NCI-H774 (cell line): ENCODE results near the gene GYS1.
"Not testable (repeated sequence)": the region's sequence is repeated elsewhere in the genome, so short reads cannot be mapped to it uniquely, and the experiment has no call there.

Source experiments
- DNase-seq: peaks from one replicate; lab custom pipeline; 2025; lab: John Stamatoyannopoulos, UW

Gene GYS1

DNA sequence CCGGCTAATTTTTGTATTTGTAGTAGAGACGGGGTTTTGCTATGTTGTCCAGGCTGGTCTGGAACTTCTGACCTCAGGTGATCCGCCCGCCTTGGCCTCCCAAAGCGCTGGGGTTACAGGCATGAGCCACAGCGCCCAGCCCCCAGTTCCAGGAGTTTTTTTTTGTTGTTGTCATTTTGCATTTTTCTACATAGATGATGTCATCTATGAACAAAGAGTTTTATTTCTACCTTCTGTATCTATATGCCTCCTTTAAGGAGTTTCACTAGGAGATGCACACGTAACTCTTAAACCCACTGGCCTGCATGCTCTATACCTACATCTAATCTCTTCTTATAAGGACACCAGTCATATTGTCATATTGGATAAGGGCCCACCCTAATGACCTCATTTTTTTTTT lies 54.9 kb downstream of the GYS1 start:
- no peak for DNase-seq

DNA sequence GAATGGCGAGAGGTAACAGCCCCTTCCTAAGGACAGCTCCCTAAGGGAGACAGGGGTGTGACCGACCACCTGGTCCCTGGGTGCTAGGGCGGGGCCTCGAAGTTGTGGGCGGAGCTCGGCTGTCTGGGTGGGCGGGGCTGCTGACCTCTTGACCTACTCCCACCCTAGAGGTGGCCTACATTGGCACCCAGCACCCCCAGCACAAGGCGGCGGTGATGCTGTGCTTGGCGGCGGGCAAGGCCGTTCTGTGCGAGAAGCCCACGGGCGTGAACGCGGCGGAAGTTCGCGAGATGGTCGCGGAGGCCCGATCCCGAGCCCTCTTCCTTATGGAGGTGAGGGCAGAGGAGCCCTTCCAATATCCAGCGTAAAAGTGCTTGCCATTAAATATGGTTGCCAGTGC lies 57.2 kb downstream of the GYS1 start:
- no peak for DNase-seq

DNA sequence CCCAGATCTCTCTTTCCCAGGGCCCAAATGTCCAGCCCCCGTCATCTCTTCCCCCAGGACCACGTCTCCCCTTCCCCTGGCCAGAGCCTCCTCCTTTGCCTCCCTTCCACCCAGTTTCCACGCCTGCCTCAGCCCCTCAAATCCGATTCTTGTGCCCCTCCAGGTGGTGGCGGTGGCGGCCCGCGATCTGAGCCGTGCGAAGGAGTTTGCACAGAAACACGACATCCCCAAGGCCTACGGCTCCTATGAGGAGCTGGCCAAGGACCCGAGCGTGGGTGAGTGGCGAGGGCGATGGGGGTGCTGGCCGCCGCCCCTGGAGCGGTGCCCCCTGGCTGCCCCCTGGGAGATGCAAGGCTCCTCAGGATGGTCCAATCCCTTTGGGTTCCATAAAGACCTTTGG lies 58.3 kb downstream of the GYS1 start:
- DNase-seq, result no peak

DNA sequence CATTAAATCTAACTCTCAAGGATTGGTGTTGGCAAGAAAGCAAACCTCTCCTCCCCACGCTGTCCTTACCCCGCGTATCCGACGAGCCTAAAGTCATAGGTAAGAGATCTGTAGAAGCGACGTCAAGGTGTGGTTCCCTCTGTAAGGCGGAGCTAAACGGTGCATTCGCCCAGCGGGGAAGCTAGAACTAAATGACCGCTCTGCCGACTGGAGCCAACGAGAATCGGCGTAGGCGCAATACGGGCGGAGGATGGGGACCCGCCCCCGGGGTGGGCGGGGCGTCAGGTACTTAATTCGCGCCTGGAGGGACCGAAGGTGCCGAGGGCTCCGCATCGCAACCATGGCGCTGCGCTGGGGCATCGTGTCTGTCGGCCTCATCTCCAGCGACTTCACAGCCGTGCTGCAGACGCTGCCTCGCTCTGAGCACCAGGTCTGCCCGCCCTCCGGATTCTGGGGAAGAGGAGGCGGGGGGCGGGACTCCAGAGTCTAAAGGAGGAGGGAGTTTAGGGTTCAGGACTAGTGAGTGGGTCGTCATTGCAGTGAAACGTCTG lies 59.7 kb downstream of the GYS1 start, which contains the start of gene DHDH:
Gene DHDH, plus strand, starts transcription at position 318 of the 551 bp plus-strand sequence. Its CDS starts 23 bp downstream, at position 341.
- DNase-seq, result peak; percentile 90

DNA sequence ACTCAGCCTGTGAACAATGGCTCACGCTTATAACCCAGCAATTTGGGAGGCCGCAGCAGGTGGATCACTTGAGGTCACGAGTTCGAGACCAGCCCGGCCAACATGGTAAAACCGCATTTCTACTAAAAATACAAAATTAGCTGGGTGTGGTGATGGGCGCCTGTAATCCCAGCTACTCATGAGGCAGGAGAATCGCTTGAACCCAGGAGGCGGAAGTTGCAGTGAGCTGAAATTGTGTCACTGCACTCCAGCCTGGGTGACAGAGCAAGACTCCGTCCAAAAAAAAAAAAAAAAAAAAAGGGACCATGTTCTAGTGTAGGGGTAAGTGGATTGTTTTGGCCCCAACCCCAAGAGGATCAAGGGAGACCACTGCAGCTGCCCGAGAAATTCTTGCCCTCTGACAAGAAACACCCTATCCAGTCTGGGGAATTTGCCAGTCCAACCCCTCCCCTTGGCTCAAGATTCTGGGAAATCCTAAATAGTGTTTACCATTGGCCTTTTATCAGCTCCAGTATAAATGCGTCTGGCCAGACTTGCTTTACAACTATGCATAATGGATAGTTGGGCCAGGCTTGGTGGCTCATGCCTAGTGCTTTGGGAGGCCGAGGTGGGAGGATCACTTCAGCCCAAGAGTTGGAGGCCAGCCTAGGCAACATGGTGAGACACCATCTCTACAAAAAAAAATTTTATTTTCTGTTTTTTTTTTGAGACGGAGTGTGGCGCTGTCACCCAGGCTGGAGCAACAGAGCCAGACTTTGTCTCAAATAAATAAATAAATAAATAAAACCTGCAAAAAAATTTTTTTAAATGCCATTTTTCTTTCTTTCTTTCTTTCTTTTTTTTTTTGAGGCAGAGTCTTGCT lies 64.7 kb downstream of the GYS1 start:
- no peak for DNase-seq

DNA sequence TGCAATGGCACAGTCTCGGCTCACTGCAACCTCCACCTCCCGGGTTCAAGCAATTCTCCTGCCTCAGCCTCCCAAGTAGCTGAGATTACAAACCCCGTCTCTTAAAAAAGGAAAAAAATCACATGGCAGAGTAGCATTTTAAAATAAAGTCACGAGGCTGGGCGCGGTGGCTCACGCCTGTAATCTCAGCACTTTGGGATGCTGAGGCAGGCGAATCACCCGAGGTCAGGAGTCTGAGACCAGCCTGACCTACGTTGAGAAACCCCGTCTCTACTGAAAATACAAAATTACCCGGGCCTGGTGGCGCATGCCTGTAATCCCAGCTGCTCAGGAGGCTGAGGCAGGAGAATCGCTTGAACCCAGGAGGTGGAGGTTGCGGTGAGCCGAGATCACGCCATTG lies 65.4 kb downstream of the GYS1 start:
- DNase-seq, result not testable (repeated sequence)

DNA sequence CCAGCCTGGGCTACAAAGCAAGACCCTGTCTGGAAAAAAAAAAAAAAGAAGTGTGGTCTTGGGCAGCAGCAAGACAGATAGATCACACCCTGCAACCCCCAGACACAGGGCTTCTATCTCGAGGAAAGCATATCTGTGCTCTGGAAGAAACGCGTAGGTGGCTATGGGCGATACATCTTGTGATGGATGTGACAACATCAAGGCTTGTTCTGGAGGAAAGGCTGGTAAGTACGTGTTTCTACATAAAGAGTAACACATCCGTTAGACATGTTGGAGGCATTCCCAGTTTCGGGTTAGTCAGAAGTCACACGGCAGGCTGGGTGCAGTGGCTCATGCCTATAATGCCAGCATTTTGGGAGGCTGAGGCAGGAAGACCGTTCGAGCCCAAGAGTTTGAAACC lies 66.2 kb downstream of the GYS1 start:
- no peak for DNase-seq

DNA sequence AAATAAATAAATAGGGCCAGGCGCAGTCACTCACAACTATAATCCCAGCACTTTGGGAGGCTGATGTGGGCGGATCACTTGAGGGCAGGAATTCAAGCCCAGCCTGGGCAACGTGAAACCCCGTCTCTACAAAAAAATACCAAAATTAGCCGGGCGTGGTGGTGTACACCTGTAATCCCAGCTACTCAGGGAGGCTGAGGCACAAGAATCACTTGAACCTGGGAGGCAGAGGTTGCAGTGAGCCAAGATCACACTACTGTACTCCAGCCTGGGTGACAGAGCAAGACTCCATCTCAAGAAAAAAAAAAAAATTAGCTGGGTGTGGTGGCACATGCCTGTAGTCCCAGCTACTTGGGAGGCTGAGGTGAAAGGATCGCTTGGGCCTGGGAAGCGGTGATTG lies 67.2 kb downstream of the GYS1 start:
- DNase-seq, result not testable (repeated sequence)

DNA sequence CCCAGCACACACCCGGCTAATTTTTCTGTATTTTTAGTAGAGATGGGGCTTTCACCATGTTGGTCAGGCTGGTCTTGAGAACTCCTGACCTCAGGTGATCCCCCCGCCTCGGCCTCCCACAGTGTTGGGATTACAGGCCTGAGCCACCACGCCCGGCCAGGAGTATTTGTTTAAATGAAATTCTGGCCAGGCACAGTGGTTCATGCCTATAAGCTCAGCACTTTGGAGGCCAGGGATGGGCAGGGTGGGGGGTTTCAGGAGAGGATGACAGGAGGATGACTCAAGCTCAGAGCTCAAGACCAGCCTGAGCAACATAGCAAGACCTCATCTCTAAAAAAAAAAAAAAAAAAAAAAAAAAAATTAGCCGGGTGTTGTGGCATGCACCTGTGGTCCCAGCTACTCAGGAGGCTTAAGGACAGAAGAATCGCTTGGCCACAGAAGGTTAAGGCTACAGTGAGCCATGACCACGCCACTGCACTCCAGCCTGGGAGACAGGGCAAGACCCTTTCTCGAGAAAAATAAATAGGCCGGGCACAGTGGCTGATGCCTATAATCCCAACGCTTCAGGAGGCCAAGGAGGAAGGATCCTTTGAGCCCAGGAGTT lies 67.8 kb downstream of the GYS1 start:
- DNase-seq, result no peak

DNA sequence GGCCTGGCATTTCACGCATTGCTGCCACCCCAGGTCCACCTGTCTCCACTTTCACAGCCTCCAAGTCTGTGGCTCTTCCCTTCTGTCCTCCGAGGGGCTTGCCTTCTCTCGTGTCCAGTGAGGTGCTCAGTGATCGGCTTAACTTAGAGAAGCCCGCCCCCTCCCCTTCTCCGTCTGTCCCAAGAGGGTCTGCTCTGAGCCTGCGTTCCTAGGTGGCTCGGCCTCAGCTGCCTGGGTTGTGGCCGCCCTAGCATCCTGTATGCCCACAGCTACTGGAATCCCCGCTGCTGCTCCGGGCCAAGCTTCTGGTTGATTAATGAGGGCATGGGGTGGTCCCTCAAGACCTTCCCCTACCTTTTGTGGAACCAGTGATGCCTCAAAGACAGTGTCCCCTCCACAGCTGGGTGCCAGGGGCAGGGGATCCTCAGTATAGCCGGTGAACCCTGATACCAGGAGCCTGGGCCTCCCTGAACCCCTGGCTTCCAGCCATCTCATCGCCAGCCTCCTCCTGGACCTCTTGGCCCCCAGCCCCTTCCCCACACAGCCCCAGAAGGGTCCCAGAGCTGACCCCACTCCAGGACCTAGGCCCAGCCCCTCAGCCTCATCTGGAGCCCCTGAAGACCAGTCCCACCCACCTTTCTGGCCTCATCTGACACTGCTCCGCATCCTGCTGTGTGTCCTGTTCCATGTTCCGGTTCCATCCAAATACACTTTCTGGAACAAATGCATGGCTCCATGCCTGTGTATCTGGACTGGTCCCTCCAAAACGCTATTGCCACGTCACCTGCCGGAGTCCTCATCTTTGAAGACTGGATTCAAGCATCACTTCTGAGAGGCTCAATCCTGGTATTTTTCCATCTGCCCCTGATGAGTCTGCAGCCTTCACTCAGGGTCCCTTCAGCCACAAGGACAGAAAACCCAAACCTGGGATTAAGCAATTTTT lies 70.3 kb downstream of the GYS1 start:
- DNase-seq, result no peak

DNA sequence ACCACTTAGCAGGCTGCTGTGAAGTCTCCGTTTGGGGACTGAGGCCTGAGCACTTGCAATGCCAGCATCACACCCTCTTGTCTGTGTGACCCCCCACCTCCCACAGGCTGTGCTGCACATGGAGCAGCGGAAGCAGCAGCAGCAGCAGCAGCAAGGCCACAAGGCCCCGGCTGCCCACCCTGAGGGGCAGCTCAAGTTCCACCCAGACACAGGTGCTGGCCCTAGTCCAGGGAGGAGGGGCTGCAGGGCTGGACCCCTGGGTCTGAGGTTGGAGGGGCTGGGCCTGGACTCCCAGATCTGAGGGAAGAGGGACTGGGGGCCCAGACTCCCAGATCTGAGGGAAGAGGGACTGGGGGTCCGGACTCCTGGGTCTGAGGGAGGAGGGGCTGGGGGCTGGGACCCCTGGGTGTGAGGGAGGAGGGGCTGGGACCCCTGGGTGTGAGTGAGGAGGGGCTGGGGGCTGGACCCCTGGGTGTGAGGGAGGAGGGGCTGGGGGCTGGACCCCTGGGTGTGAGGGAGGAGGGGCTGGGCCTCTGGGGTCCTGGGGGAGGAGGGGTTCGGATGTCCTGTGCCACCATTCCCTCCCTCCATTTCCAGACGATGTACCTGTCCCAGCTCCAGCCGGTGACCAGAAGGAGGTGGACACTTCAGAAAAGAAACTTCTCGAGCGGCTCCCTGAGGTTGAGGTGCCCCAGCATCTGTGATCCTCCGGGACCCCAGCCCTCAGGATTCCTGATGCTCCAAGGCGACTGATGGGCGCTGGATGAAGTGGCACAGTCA lies 71.2 kb downstream of the GYS1 start:
- DNase-seq, result no peak

DNA sequence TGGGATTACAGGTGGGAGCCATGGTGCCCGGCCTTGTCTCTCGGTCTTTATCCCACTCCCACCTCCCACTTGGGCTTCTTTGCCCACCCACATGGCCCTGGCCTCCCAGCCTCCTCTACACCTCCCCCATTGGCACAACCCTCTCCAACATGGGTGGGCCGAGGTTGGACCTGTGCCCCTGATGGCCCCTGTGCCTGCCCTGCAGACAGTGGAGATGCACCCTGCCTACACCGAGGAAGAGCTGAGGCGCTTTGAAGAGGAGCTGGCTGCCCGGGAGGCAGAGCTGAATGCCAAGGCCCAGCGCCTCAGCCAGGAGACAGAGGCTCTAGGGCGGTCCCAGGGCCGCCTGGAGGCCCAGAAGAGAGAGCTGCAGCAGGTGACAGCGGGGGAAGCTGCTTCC lies 72.2 kb downstream of the GYS1 start:
- no peak for DNase-seq

DNA sequence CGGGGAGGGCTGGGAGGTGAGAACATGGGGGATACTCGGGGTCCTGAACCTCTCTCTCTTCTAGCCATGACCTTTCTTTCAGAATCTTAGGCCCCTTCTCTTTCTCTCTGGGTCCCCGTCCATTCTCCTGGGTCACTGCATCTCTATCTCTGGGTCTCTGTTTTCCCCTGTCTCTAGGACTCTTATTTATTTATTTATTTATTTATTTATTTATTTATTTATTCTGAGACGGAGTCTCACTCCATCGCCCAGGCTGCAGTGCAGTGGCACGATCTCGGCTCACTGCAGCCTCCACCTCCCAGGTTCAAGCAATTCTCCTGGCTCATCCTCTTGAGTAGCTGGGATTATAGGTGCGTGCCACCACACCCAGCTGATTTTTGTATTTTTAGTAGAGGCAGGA lies 73.8 kb downstream of the GYS1 start:
- DNase-seq, result not testable (repeated sequence)

DNA sequence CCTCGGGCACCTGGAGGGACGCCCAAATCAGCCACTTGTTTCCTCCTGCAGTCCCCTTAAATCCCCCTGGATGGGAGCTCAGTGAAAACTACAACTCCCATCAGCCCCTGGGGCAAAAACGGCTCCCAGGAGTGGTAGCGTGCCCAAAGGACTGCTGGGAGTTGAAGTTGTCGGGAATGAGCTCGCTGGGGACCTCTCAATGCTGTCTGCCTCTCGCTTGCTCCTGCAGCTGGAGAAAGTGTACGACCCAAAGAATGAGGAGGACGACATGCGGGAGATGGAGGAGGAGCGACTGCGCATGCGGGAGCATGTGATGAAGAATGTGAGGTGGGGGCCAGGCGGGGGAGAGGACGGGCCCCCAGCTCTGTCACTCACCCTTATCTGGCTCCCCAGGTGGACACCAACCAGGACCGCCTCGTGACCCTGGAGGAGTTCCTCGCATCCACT lies 74.3 kb downstream of the GYS1 start:
- DNase-seq, result no peak
